CD14-positive monocyte (primary cell): ENCODE results near the gene CCDC85A. TPM values are rescaled to one million over a fixed set of nuclear protein-coding genes. Genes with fewer than 3 reads are reported as not detected.

ENCODE experiments used
- DNase-seq, 3 donors: peaks; one replicate each; pipeline ENCODE4 v3.0.0-alpha.2; 2011 to 2022
- H2AFZ ChIP-seq: 2 replicates; pipeline ENCODE4 v1.6.0; 2012; ENCODE audit warnings: mild to moderate bottlenecking, low read depth, low read length, inconsistent platforms; ENCODE audit not compliant: insufficient read depth, poor library complexity, severe bottlenecking
- H3K27ac ChIP-seq, 2 donors: 1 replicate in 1 of 2; 2 replicates in 1 of 2; pipeline ENCODE4 v1.5.1; 2012 to 2013; ENCODE audit warnings: low read length in 2 of 2, control low read depth in 1 of 2, inconsistent platforms in 1 of 2, low read depth in 1 of 2, mild to moderate bottlenecking in 1 of 2
- H3K27me3 ChIP-seq, 2 donors: one replicate each; pipeline versions ENCODE4 v1.6.0 to v1.6.1; 2011 to 2013; ENCODE audit warnings: low read length in 2 of 2; ENCODE audit not compliant: control insufficient read depth in 2 of 2, insufficient read depth in 2 of 2
- H3K36me3 ChIP-seq, 2 donors: replicated peaks in 1 of 2; 1 replicate in 1 of 2; 2 replicates in 1 of 2; pipeline versions ENCODE4 v1.5.1 to v1.6.1; 2012 to 2013; ENCODE audit warnings: low read length in 2 of 2, control low read depth in 1 of 2, inconsistent platforms in 1 of 2, mild to moderate bottlenecking in 1 of 2; ENCODE audit not compliant: insufficient read depth in 2 of 2, control insufficient read depth in 1 of 2
- H3K4me1 ChIP-seq, 2 donors: 1 replicate in 1 of 2; 2 replicates in 1 of 2; pipeline versions ENCODE4 v1.5.1 to v1.6.1; 2012 to 2013; ENCODE audit warnings: low read length in 2 of 2, control low read depth in 1 of 2, inconsistent platforms in 1 of 2, mild to moderate bottlenecking in 1 of 2, moderate library complexity in 1 of 2; ENCODE audit not compliant: insufficient read depth in 2 of 2, control insufficient read depth in 1 of 2
- H3K4me2 ChIP-seq: replicated peaks from 2 replicates; pipeline ENCODE3; 2012; ENCODE audit warnings: low read length, moderate library complexity, mild to moderate bottlenecking; ENCODE audit not compliant: poor library complexity, severe bottlenecking; ENCODE audit errors: extremely low read depth
- H3K4me3 ChIP-seq, 3 experiments: fragments of 200-600 bp in 1 of 3; sonication (generic) in 1 of 3; replicated peaks in 1 of 3; 1 replicate in 2 of 3; 2 replicates in 1 of 3; pipeline ENCODE4 v1.5.1; 2011 to 2013; ENCODE audit warnings: low read length in 3 of 3, mild to moderate bottlenecking in 3 of 3, control low read depth in 2 of 3, low read depth in 2 of 3, inconsistent platforms in 1 of 3, moderate library complexity in 1 of 3
- H3K79me2 ChIP-seq: 2 replicates; pipeline ENCODE4 v1.6.0; 2012; ENCODE audit warnings: mild to moderate bottlenecking, control low read depth, inconsistent platforms, low read length, moderate library complexity; ENCODE audit not compliant: insufficient read depth
- H3K9ac ChIP-seq: 2 replicates; pipeline ENCODE4 v1.6.0; 2017; ENCODE audit warnings: low read length, mild to moderate bottlenecking; ENCODE audit not compliant: insufficient read depth, poor library complexity, severe bottlenecking
- H3K9me3 ChIP-seq, 2 donors: replicated peaks in 1 of 2; 1 replicate in 1 of 2; 2 replicates in 1 of 2; pipeline versions ENCODE4 v1.5.1 to v1.6.1; 2012 to 2013; ENCODE audit warnings: low read length in 2 of 2, control low read depth in 1 of 2; ENCODE audit not compliant: control insufficient read depth in 1 of 2, insufficient read depth in 1 of 2
- H4K20me1 ChIP-seq: 2 replicates; pipeline ENCODE4 v1.6.0; 2012; ENCODE audit warnings: mild to moderate bottlenecking, low read length, control low read depth, moderate library complexity; ENCODE audit not compliant: insufficient read depth
- H3K27ac Mint-ChIP-seq, 7 donors: one replicate each; pipeline ENCODE4 v1.8.0; 2020; ENCODE audit warnings: mild to moderate bottlenecking in 7 of 7, mixed read lengths in 7 of 7, moderate library complexity in 6 of 7, inconsistent platforms in 2 of 7
- H3K27me3 Mint-ChIP-seq, 3 donors: one replicate each; pipeline ENCODE4 v1.8.0; 2021 to 2022; ENCODE audit warnings: low read depth in 3 of 3, mild to moderate bottlenecking in 3 of 3, mixed read lengths in 3 of 3, moderate library complexity in 3 of 3, inconsistent platforms in 1 of 3
- H3K36me3 Mint-ChIP-seq, 2 donors: one replicate each; pipeline ENCODE4 v1.8.0; 2020; ENCODE audit warnings: mixed read lengths in 2 of 2, inconsistent platforms in 1 of 2, mild to moderate bottlenecking in 1 of 2
- H3K4me1 Mint-ChIP-seq: one replicate; pipeline ENCODE4 v1.8.0; 2020; ENCODE audit warnings: mild to moderate bottlenecking, mixed read lengths
- H3K4me3 Mint-ChIP-seq, 2 donors: one replicate each; pipeline ENCODE4 v1.8.0; 2020; ENCODE audit warnings: mild to moderate bottlenecking in 2 of 2, mixed read lengths in 2 of 2, moderate library complexity in 1 of 2
- H3K9me3 Mint-ChIP-seq, 7 donors: one replicate each; pipeline ENCODE4 v1.8.0; 2020 to 2022; ENCODE audit warnings: mixed read lengths in 7 of 7, mild to moderate bottlenecking in 6 of 7, moderate library complexity in 6 of 7, inconsistent platforms in 2 of 7
- WGBS: methylation state at CpG from one replicate; pipeline ENCODE4 v1.1.5; 2013; ENCODE audit warnings: missing lambda C conversion rate; ENCODE audit not compliant: insufficient coverage; 5-methylcytosine and 5-hydroxymethylcytosine counted together
- intact Hi-C, 2 donors: fragments of 100-400 bp; cut with micrococcal nuclease; formaldehyde crosslinking; loops; one replicate each; pipeline versions ENCODE4 v1.15.0 to v1.15.1; 2023
- polyA plus RNA-seq, 3 donors: library from polyadenylated mRNA; depleted of rRNA in 1 of 3; unstranded in 2 of 3; stranded (reverse) in 1 of 3; fragments of 300-500 nt in 2 of 3; fragments of >200 nt in 1 of 3; fragmentation: Illumina TruSeq in 2 of 3; gene quantifications; 1 replicate in 2 of 3; 2 replicates in 1 of 3; pipeline ENCODE4 v1.2.3, GENCODE V29; 2012 to 2021
- TF ChIP-seq, protein P1 (sequence below): fragments of 200-600 bp; IDR thresholded peaks from one replicate; pipeline ENCODE4 v1.8.0; 2022; ENCODE audit warnings: antibody characterized with exemption, mild to moderate bottlenecking

CCDC85A gene
- polyA plus RNA-seq, 3 donors: not detected

DNA sequence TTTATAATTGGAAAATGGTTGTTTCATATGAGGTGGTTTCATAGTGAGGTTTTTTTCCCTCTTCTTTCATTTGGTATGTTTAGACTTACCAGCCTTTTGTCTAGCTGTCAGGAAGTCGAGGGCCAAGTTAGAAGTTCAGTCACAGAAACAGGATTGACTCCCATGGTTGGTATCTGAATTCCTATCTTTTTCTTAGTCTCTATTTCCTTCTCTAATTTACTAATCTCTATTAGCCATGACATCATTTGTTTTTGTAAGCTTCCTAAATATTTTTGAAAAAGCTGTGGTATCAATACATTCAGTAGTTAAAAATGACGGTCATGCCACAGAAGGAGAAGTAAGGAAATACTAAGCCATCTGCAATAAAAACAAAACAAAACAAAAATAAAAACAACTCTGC lies 206.9 kb downstream of the CCDC85A start:
- Histone ChIP-seq H3K4me1 (no peaks in the 10 kb centered on the region), H3K4me3 (no peak overlapping the region), H4K20me1 (no peaks in the 10 kb centered on the region), H3K4me2 (no peak overlapping the region), H3K9ac (no peak overlapping the region), H3K79me2 (no peaks in the 10 kb centered on the region), H3K27me3 (no peaks in the 10 kb centered on the region), H2AFZ (no peak overlapping the region), H3K36me3 (no peaks in the 10 kb centered on the region), H3K27ac (no peak overlapping the region), H3K9me3 (no peaks in the 10 kb centered on the region)
- no CpG with 5 or more reads among the region's 2 CpGs for WGBS
- Mint-ChIP-seq H3K4me3 (no peak overlapping the region), H3K27ac (no peak overlapping the region), H3K4me1 (no peaks in the 10 kb centered on the region), H3K9me3 (no peaks in the 10 kb centered on the region), H3K27me3 (no peaks in the 10 kb centered on the region), H3K36me3 (no peaks in the 10 kb centered on the region)
- intact Hi-C loops: no loop called here
- DNase-seq: no peak
- TF ChIP-seq, protein P1, sequence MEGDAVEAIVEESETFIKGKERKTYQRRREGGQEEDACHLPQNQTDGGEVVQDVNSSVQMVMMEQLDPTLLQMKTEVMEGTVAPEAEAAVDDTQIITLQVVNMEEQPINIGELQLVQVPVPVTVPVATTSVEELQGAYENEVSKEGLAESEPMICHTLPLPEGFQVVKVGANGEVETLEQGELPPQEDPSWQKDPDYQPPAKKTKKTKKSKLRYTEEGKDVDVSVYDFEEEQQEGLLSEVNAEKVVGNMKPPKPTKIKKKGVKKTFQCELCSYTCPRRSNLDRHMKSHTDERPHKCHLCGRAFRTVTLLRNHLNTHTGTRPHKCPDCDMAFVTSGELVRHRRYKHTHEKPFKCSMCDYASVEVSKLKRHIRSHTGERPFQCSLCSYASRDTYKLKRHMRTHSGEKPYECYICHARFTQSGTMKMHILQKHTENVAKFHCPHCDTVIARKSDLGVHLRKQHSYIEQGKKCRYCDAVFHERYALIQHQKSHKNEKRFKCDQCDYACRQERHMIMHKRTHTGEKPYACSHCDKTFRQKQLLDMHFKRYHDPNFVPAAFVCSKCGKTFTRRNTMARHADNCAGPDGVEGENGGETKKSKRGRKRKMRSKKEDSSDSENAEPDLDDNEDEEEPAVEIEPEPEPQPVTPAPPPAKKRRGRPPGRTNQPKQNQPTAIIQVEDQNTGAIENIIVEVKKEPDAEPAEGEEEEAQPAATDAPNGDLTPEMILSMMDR: no peak

DNA sequence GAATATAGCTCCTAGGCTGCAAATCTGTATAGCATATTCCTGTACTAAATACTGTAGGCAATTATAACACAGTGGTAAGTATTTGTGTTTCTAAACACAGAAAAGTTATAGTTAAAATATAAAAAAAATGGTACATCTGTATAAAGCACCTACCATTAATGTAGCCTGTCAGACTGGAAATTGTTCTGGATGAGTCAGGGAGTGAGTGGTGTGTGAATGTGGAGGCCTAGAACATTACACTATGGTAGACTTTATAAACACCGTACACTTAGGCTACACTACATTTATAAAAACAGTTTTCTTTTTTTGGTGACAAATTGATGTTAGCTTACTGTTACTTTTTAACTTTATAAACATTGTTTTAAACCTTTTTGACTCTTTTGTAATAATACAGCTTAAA lies 226.3 kb downstream of the CCDC85A start:
- TF ChIP-seq, protein P1: no peak
- Histone ChIP-seq H3K79me2 (no peaks in the 10 kb centered on the region), H3K9ac (no peak overlapping the region), H3K4me3 (no peak overlapping the region), H3K36me3 (no peaks in the 10 kb centered on the region), H3K9me3 (peaks cover 2 to 10% of the 10 kb centered on the region in 2 donors), H3K27ac (no peak overlapping the region), H2AFZ (no peak overlapping the region), H3K4me2 (no peak overlapping the region), H3K4me1 (no peaks in the 10 kb centered on the region), H3K27me3 (no peaks in the 10 kb centered on the region), H4K20me1 (no peaks in the 10 kb centered on the region)
- no peaks in the 10 kb centered on the region for H3K27me3 Mint-ChIP-seq
- H3K4me1 Mint-ChIP-seq: no peaks in the 10 kb centered on the region
- no peaks in the 10 kb centered on the region for H3K36me3 Mint-ChIP-seq
- intact Hi-C loops: no loop called here
- WGBS: no CpG with 5 or more reads among the region's 1 CpG
- peaks cover 0 to 5% (median 2%) of the 10 kb centered on the region in 7 donors for H3K9me3 Mint-ChIP-seq
- H3K4me3 Mint-ChIP-seq: no peak overlapping the region
- no peak overlapping the region for H3K27ac Mint-ChIP-seq
- no peak for DNase-seq
